Activated CD8-positive, alpha-beta T cell treated with anti-CD3 and anti-CD28 coated beads for 36 hours (primary cell): ENCODE results near the gene TMEM171. TPM values are rescaled to one million over a fixed set of nuclear protein-coding genes. Genes with fewer than 3 reads are reported as not detected.

ENCODE experiments used
- total RNA-seq, 2 experiments: library from RNA; stranded (reverse); gene quantifications; one replicate each; pipeline ENCODE4 v1.2.3, GENCODE V29; 2021

Gene TMEM171
- total RNA-seq, 2 experiments from 2014 or later = not detected

Other genes with a start within 250 kb of the TMEM171 start
- gene FCHO2, start 164.5 kb upstream of the TMEM171 start, total RNA-seq = 1 to 10 TPM in 1 of 2 experiments, under 1 TPM in 1; 0.32 to 1.0 TPM
- gene TMEM174, start 52.6 kb downstream of the TMEM171 start, total RNA-seq = not detected